Smooth muscle cell (in vitro differentiated cells): ENCODE data around the gene ST6GALNAC1. TPM values are rescaled to one million over a fixed set of nuclear protein-coding genes. Genes with fewer than 3 reads are reported as not detected.

Experiments
- DNase-seq: peaks from one replicate; lab custom pipeline; 2025; ENCODE audit not compliant: unreplicated experiment; lab: John Stamatoyannopoulos, UW
- H2AFZ ChIP-seq: fragments of 200-600 bp; sonication (generic); 2 replicates; pipeline ENCODE4 v1.6.0; 2016; ENCODE audit warnings: antibody characterized with exemption, low read depth, mild to moderate bottlenecking
- H3F3A ChIP-seq: fragments of 200-600 bp; sonication (generic); 2 replicates; pipeline ENCODE4 v1.6.0; 2017; ENCODE audit warnings: antibody characterized with exemption, low read depth
- H3K27ac ChIP-seq: fragments of 200-600 bp; sonication (generic); 2 replicates; pipeline ENCODE4 v1.5.1; 2016; ENCODE audit warnings: low read depth, mild to moderate bottlenecking
- H3K27me3 ChIP-seq: fragments of 200-600 bp; sonication (generic); 2 replicates; pipeline ENCODE4 v1.6.1; 2016; ENCODE audit warnings: low read depth, mild to moderate bottlenecking
- H3K36me3 ChIP-seq: fragments of 200-600 bp; sonication (generic); 2 replicates; pipeline ENCODE4 v1.5.1; 2016; ENCODE audit warnings: low read depth
- H3K4me1 ChIP-seq: fragments of 200-600 bp; sonication (generic); 2 replicates; pipeline ENCODE4 v1.5.1; 2016; ENCODE audit warnings: low read depth
- H3K4me2 ChIP-seq: fragments of 200-600 bp; sonication (generic); 2 replicates; pipeline ENCODE4 v1.6.0; 2016; ENCODE audit warnings: mild to moderate bottlenecking
- H3K4me3 ChIP-seq: fragments of 200-600 bp; sonication (generic); 2 replicates; pipeline ENCODE4 v1.5.1; 2016; ENCODE audit warnings: mild to moderate bottlenecking
- H3K79me2 ChIP-seq: fragments of 200-600 bp; sonication (generic); 2 replicates; pipeline ENCODE4 v1.6.0; 2016; ENCODE audit warnings: low read depth, mild to moderate bottlenecking
- H3K9ac ChIP-seq: fragments of 200-600 bp; sonication (generic); 2 replicates; pipeline ENCODE4 v1.6.0; 2016; ENCODE audit warnings: low read depth
- H3K9me3 ChIP-seq: fragments of 200-600 bp; sonication (generic); replicated peaks from 2 replicates; pipeline ENCODE4 v1.5.1; 2016; ENCODE audit warnings: low read depth
- H4K20me1 ChIP-seq: fragments of 200-600 bp; sonication (generic); 2 replicates; pipeline ENCODE4 v1.6.0; 2016; ENCODE audit warnings: low read depth
- WGBS: methylation state at CpG from one replicate; pipeline ENCODE4 v1.1.7; 2016; ENCODE audit warnings: low lambda C conversion rate; 5-methylcytosine and 5-hydroxymethylcytosine counted together
- polyA plus RNA-seq: library from polyadenylated mRNA; unstranded; fragments of >200 nt; fragmentation: Nextera tagmentation; extraction: Ambion mirVana; gene quantifications from 2 replicates; pipeline ENCODE4 v1.2.1, GENCODE V29; 2016
- total RNA-seq: library from RNA; depleted of rRNA; stranded (reverse); fragments of >200 nt; gene quantifications from 2 replicates; pipeline ENCODE4 v1.2.3, GENCODE V29; 2014
- TF ChIP-seq, protein P1 (sequence below): fragments of 200-600 bp; sonication (generic); IDR thresholded peaks from 2 replicates; pipeline ENCODE4 v1.5.1; 2017; ENCODE audit warnings: borderline replicate concordance, mild to moderate bottlenecking, antibody characterized with exemption; ENCODE audit not compliant: insufficient read depth, poor library complexity, severe bottlenecking

Gene ST6GALNAC1, protein sequence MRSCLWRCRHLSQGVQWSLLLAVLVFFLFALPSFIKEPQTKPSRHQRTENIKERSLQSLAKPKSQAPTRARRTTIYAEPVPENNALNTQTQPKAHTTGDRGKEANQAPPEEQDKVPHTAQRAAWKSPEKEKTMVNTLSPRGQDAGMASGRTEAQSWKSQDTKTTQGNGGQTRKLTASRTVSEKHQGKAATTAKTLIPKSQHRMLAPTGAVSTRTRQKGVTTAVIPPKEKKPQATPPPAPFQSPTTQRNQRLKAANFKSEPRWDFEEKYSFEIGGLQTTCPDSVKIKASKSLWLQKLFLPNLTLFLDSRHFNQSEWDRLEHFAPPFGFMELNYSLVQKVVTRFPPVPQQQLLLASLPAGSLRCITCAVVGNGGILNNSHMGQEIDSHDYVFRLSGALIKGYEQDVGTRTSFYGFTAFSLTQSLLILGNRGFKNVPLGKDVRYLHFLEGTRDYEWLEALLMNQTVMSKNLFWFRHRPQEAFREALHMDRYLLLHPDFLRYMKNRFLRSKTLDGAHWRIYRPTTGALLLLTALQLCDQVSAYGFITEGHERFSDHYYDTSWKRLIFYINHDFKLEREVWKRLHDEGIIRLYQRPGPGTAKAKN
- total RNA-seq (not detected in 2 replicates), polyA plus RNA-seq (not detected in 2 replicates)

DNA sequence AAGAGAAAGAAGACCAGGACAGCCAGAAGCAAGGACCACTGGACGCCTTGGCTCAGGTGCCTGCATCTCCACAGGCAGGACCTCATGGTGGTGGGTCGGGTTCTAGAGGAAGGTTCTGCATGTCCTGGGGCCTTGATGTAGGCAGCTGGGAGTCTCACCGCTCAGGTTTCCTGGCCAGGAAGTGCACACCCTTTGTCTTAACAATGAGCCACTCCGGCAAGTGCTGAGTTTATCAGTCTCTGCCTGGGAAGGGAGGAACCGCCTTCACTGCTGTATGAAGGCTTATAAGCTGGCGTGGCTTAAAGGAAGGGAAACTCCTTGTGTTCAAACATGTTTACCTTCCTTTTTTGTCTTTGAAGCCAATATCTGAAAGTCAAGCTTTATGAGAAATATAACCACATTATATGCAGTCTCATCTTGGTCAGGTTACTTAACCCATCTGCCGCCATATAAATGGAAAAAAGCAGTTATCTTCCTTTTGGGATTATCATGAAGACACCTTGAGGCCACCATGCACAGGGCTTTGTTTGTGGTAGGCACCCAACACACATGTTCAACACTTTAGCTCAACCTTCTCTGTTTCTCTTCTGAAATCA lies at the start of gene ST6GALNAC1:
ST6GALNAC1 (minus strand) TSS at position 205 of the 596 bp plus-strand sequence; CDS start at position 86, 119 bp downstream.
- Histone ChIP-seq H3K4me3 (no peak within 1 kb of the TSS), H3F3A (no peaks in the 10 kb centered on the region), H3K36me3 (no peaks in the 10 kb centered on the region), H3K9me3 (no peaks in the 10 kb centered on the region), H3K4me1 (no peaks in the 10 kb centered on the region), H3K27me3 (no peaks in the 10 kb centered on the region), H2AFZ (no peak within 1 kb of the TSS), H4K20me1 (no peaks in the 10 kb centered on the region), H3K27ac (no peak within 1 kb of the TSS), H3K9ac (no peak within 1 kb of the TSS), H3K4me2 (no peak within 1 kb of the TSS), H3K79me2 (no peaks in the 10 kb centered on the region)
- no peak for DNase-seq
- TF ChIP-seq, protein P1, sequence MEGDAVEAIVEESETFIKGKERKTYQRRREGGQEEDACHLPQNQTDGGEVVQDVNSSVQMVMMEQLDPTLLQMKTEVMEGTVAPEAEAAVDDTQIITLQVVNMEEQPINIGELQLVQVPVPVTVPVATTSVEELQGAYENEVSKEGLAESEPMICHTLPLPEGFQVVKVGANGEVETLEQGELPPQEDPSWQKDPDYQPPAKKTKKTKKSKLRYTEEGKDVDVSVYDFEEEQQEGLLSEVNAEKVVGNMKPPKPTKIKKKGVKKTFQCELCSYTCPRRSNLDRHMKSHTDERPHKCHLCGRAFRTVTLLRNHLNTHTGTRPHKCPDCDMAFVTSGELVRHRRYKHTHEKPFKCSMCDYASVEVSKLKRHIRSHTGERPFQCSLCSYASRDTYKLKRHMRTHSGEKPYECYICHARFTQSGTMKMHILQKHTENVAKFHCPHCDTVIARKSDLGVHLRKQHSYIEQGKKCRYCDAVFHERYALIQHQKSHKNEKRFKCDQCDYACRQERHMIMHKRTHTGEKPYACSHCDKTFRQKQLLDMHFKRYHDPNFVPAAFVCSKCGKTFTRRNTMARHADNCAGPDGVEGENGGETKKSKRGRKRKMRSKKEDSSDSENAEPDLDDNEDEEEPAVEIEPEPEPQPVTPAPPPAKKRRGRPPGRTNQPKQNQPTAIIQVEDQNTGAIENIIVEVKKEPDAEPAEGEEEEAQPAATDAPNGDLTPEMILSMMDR, result no peak
- WGBS, result 86% methylated on average over 7 of the region's 7 CpGs

DNA sequence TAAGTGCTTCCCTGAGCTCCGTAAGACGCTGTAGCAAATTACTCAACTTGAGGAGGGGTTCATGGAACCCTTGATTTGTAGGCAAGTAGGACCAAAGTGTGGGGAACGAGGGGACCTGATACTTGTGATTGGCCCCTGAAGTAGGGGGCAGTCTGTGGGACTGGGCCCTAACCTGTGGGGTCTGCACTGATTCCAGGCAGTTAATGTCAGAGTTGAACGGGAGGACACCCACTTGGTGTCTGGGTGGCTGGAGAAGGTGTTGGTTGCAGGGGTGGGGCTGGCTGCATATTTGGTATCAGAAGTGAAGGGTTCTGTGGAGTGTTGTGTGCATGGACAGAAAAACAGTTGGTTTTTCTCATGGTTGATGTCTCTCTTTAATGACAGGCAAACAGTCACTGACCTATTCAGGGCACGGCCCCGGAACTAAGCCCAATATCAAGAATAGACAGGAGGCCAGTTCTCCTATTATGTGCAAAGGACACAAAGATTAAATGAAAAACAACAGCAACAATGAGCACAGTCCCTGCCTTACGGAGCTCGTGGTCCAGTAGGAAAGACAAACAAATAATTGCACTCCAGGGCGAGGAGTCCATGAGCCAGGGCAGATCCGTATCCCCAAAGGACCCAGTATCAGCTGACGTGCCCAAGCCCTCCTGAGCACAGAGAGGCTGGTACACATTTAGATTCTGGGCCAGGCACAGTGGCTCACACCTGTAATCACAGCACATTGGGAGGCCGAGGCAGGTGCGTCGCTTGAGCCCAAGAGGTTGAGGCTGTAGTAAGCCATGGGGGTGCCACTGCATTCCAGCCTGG lies 48.0 kb upstream of the ST6GALNAC1 start:
- no peak for DNase-seq
- Histone ChIP-seq H3K27me3 (no peaks in the 10 kb centered on the region), H2AFZ (no peak overlapping the region), H3K4me2 (no peak overlapping the region), H3K9ac (no peak overlapping the region), H3F3A (no peaks in the 10 kb centered on the region), H3K9me3 (no peaks in the 10 kb centered on the region), H3K4me3 (no peak overlapping the region), H3K79me2 (peaks cover 54% of the 10 kb centered on the region), H3K4me1 (peaks cover under 1% of the 10 kb centered on the region), H3K27ac (no peak overlapping the region), H4K20me1 (peaks cover 66% of the 10 kb centered on the region), H3K36me3 (no peaks in the 10 kb centered on the region)
- WGBS, result 94% methylated on average over 14 of the region's 14 CpGs
- TF ChIP-seq, protein P1, result no peak

DNA sequence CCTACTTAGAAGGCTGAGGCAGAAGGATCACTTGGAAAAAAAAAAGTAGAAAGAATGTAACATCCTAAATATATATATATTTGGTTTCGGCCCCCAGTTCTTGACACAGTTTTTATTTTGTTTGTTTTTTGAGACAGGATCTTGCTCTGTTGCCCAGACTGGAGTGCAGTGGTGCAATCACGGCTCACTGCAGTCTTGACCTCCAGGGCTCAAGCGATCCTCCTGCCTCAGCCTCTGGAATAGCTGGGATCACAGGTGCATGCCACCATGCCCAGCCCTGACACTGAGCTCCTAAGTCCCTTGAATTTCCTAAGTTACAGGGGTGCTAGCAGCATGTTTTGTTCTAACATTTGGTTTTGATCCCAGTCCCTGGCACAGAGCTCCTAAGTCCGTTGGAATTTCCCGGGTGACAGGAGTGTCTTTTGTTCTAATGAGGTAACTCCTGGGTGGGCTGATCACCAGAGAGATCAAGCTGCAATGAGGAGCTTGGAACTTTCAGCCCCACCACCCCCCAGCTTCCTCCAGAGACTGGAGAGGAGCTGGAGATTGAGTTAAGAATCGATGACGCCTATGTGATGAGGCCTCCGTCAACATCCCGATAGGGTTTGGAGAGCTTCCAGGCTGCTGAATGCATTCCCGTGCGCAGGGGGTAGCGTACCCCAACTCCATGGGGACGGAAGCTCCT lies 47.2 kb upstream of the ST6GALNAC1 start:
- peaks cover 45% of the 10 kb centered on the region for H3K79me2 ChIP-seq
- no peak overlapping the region for H3K4me2 ChIP-seq
- peaks cover 60% of the 10 kb centered on the region for H4K20me1 ChIP-seq
- H3K9ac ChIP-seq, result no peak overlapping the region
- H3K4me1 ChIP-seq, result no peaks in the 10 kb centered on the region
- TF ChIP-seq, protein P1, result no peak
- H3K27me3 ChIP-seq, result no peaks in the 10 kb centered on the region
- H3K27ac ChIP-seq, result no peak overlapping the region
- H3F3A ChIP-seq, result no peaks in the 10 kb centered on the region
- DNase-seq, result no peak
- H3K36me3 ChIP-seq, result no peaks in the 10 kb centered on the region
- 97% methylated on average over 13 of the region's 13 CpGs for WGBS
- H3K9me3 ChIP-seq, result no peaks in the 10 kb centered on the region
- no peak overlapping the region for H2AFZ ChIP-seq
- no peak overlapping the region for H3K4me3 ChIP-seq
